ENCODE measurements around the gene STARD3.
A peak's percentile ranks its signal among the peaks of the same experiment; 100 is the strongest.

Gene STARD3

DNA sequence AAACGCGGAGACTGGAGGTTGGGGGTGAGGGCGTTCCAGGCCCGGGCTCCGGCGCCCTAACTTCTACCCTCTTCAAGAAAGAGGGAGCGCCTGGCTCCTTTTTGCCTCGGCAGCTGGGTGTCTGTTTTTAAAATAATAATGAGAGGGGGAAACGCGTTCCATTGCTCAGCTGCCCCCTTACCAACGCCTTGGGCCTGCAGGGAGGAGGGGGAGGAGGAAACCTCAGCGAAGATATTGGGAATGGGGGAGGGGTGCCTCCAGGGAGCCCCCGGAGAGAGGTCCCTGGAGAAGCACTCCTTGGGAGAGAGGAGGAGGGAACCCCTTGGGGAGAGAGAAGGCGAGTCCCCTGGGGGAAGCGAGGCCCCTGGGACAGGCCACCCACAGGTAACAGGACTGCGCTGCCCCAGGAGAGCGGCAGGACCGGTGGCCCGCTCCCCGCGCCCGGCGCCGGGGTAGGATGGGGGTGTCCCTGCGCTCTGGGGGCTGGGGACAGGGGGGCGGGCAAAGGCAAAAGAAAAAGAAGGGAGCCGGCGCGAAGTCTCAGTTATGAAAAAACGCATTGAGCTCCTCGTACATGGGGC, 31.9 kb upstream of the STARD3 start:
- DNase-seq = no peak

DNA sequence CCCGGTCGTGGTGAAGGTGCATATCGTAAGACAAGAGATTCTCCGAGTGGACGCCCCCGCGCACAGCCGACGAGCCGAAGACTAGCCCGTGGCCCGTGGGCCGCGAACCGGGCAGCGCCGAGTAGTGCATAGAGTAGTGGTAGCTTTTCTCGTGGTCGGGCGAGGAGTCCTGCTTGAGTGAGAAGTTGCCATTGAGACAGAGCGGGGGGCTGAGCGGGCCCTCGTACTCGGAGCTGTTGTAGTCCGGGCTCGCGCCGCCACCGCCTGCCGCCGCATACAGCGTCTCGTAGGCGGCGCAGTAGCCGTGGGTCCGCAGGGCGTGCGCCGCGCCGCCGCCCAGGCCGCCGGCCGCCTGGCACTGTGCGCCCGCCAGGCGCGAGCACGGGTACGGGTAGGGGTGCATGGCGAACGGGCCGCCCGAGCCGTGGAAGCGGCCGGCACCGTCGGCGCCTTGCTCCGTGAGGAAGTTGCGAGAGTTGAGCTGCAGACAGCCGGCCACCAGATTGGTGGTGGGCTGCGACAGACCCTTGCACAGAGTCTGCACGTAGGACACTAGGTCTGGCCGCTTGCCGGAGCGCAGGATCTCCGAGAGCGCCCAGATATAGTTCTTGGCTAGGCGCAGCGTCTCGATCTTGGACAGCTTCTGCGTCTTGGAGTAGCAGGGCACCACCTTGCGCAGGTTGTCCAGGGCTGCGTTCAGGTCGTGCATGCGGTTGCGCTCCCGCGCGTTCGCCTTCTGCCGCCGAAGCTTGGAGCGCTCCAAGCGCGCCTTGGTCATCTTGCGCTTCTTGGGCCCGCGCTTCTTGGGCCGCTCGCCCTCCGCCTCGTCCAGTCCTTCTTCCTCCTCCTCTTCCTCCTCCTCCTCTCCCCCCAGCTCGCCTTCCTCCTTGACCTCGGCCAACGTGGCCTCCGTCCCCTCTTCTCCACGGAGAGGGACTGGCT, 31.2 kb upstream of the STARD3 start:
- no peak for DNase-seq

DNA sequence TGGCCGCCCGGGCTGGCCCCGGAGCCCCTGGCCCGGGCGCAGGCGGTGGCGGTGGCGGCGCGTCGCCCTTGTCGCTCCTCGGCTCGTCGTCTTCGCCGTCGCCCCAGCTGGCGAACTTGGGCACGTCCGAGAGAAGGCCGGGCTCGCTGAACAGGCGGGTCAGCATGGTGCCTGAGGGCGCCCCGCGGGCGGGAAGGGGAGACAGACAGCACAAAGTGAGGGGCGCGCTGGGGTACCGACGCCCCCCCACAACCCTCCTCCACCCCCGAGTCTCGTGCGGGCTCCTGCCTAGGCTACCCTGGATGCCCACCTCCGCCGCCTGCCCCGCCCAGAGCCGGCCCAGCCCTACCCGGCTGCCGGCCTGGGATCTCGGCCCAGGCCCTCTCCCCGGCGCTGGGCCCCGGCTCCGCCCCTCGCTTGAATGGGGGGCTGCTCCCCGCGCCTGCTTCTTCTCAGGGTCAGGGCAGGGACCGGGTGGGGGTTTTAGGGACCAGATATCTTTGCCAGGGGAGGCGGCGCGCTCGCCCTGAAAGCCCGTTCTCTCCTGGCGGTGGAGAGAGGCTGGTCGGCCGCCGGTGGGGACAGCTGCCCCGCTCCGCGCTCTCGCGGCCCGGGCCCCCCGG, 30.4 kb upstream of the STARD3 start:
- no peak for DNase-seq

DNA sequence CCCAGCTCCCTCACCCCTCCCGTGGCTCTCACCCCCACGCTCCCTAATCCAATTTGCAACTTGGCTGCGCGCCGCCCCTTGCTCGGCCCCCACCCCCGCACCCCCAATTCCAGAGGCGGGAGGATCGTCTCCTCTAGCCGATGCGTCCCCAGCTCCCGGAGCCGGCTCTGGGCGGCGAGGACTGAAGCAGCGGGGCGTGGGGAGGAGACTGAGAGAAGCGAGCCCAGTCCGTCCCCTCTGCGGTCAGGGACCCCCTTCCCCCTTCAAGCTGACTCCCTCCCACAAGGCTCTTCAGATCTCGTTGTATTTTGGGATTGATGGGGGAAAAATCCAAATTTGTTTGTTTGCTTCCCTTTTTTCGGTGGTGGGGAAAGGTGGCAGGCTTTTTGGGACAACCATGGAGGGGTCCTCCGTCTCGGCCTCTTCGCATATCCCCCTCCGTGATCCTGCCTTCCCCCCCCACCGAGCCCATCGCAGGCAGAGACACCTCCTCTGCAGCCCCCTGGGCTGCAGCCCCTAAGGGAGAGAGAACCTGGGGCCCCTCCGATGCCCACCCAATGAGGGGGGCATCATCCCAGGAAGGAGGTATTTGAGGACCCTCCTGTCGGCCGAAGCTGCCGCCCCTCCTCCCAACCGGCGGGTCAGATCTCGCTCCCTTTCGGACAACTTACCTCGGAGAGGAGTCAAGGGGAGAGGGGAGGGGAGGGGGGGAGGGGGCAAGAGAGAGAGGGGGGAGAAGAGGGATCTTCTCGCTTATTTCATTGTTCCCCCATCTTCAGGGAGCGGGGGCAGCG, 29.7 kb upstream of the STARD3 start:
- DNase-seq = no peak

DNA sequence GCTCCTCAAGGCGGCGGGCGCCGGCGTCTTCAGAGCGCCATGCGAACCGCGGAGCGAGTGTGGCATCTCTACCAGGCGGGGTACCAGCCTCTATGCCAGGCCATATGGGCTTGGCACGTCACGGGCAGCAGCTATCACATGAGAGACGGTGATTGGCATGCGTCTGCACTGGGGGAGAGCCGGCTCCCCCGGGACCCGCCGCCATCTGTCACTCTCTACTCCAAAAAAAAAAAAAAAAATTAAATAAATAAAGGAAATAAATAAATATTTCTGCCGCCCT, 29.2 kb upstream of the STARD3 start, which contains the start of gene NEUROD2:
NEUROD2 (minus strand) TSS at position 70 of the 280 bp plus-strand sequence. CDS start 1,321 bp downstream, outside the sequence.
- no peak for DNase-seq

DNA sequence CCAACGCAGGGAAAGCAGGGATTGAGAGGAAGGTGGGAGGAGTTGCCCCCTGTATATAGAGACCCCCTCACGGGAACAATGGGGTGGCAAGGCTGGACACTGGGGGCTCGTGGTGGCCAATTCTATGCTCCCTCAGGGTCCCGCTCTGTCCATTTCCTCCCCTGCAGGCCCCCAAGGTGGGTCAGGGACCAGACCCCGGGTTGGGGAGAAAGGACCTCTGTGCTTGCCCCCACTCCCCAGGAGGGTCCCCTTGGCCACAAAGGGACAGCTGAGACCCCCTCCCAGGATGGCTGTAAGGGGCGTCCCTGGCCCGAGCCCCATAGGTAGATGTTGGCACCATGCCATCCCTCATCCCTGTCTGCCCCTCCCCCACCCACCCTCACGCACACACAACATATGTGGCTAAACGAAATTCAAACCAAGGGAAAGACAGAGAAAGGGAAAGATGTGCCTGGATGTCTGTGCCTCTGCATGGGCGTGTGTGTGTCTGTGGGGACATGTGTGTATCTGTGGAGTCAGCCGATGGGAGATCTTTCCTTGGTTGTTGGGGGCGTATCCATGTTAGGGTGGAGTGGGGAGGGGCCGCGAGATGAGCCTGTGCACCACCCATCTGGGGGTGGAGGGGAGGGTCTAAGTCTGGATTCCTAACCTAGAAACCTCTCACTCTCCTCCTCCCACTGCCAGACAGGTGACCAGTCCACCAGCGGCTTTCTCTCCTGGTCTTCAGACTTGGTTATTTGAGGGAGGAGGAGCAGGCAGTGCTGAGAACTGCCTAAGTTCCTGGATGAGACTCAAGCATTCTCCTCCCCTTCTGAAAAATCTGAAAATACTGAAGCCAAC, 28.6 kb upstream of the STARD3 start:
- no peak for DNase-seq

DNA sequence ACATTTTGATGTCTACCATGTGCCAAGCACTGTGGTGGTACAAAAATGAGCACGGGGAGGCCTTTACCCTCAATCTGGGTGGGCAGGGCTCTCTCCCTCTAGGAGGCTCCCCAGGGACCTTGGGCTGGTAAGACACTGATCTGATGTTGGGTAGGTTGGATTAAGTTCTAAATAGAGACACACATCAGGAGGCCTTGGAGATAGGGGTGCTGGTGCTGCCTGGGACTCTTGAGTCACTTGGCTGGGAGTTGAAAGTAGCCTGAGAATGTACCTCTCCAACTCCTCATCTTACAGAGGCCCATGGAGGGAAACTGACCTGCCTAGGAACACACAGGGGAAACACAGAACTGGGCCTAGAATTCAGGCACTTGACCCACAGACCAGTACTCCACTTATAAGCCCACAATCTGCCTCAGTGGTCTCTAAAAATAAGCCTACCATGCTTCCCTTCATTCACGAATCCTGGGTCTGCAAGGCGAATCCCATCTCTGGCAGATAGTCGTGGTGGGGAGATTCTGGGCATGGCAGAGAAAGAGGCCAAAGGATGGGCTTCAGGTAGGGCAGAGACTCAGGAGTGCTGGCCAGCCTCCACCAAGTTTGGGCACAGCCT, 27.4 kb upstream of the STARD3 start:
- no peak for DNase-seq

DNA sequence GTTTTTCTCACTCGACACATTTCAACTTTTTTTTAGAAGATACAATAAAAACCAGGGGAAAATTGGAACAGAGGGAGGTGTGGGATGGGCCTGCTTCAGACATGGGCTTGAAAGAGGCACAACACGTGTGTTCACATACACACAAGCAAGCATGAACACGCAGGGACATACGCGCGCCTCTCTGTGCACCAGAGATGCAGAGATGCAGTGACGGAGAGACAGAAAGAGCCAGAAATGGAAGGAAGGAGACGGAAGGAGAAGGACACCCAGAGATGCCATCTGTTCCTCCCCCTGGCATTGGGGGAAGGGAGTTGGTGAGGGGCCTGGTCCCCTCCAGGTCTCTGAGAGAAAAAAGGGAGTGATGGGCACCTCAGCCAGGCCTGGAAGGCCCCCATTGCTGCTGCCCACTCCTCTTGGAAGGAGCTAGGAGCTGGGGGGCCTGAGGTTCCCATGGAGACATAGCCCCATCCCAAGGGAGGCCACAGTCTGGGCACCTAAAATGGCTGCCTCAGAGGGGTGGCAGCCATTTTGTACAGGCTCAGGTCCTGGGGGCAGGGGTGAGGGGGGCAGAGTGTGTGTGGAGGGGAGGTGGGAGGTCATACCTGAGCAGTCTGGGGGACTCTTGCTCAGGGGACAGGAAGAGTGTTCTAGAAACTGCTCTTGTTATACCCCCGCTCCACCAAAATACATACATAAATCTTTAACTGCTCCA, 25.4 kb upstream of the STARD3 start:
- DNase-seq = no peak

DNA sequence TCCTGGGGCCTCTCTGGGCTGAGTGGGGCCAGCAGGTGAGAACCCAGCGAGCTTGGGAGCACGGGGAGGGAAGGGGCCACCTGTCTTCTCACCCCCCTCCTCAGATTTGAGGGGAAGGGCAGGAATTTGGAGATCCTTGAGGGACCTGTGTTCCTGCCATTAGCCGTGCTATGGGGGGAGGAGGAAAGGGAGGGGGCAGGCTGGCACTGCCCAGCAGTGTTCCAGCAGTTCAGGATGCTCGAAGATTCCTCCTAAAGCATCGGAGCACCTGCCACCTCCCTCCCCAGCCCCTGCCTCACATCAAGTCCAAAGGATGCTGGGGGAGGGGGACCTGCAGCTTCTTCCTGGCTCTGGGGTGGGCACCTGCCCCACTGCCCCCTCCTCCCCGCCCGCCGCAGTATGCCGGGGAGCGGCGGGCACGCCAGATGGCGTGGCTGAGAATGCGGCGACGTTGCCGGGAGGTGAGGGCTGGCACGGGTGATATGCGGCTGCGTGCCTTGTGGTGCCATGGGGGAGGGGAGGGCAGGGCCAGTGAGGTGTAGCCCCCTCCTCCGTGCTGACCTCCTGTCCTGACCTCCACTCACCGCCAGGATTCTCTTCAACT, 24.6 kb upstream of the STARD3 start:
- no peak for DNase-seq

DNA sequence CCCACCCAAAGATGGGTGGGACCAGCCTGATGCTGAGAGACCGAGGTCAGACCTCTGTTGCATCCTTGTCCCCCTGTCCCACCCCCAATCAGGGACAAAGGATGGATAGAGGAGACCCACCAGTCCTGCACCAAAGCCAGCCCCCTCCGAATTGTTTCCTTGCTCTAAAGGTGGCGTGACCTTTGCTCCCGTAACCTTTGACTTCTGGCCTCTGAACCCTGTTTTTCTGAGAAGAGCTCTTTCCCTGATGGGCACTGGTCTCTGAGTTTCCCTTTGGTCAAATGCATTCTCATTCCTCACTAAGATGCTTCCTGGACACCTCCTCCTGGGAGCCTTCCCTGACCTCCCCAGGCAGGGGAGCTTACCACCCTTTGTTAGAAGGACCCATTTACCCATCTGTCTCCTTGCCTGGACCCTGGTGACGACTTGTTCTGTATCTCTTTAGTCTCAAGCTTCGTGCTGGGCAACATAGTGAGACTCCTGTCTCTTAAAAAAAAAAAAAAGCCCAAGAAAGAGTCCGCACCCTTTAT, 23.9 kb upstream of the STARD3 start:
- no peak for DNase-seq

DNA sequence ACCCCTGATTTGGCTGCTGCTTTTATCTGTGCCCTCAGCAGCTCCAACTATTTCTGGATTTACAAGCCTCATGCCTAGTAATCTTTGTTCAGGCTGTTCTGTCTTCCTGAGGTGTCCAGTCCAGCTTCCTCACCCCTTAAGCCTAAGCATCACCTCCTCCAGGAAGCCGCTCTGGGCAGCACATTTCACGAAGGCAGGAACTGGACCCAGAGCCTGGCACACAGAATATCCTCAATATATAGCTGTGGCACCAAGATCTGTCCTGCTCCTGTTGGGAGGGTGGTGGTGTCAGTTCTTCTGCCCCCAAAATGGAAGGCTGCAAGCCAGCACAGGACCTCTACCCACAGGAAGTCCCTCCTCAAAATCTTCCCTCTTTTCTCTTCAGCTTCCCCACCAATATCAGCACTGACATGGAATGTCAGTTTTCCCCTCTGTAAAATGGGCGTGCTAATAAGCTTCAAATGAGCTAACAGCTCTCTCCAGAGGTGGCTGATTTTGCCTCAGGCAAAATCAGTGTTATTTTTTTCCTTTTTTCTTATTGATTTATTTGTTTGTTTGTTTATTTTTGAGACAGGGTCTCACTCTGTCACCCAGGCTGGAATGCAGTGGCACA, 22.3 kb upstream of the STARD3 start:
- DNase-seq = no peak

DNA sequence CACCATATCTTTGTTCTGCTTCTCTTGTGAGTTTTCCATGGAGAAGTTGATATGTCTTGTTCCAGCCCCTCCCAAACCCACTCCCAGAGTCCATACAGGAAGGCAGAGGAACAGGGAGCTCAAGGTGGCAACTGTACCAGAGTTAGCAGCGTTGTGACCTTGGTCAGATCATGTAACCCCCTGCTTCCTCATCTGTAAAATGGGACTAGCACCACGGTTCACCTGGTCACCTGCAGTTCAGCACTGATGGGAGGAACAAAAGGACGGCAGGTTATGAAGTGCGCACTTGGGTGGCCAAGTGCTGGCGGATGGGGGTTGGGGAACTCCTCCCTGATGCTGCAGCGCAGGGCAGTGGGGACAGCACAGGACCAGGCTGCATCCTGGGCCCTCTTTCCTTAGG, 21.5 kb upstream of the STARD3 start:
- no peak for DNase-seq

DNA sequence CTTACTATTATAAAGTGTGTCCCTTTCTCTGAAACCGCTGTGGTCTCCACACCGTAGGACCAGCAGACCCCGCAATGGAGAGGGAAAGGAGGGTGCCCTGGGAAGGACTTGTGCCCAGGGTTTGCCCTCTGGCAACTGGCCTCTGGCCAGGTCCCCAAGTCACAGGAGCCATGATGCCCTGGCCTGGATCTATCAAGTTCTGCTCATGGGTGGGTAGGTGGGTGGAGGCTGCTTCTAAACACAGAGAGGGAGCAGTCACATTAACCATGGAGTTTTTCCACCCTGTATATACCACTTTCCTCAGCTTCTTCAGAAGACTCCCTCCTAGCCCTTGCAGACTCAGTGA, 19.9 kb upstream of the STARD3 start:
- no peak for DNase-seq

DNA sequence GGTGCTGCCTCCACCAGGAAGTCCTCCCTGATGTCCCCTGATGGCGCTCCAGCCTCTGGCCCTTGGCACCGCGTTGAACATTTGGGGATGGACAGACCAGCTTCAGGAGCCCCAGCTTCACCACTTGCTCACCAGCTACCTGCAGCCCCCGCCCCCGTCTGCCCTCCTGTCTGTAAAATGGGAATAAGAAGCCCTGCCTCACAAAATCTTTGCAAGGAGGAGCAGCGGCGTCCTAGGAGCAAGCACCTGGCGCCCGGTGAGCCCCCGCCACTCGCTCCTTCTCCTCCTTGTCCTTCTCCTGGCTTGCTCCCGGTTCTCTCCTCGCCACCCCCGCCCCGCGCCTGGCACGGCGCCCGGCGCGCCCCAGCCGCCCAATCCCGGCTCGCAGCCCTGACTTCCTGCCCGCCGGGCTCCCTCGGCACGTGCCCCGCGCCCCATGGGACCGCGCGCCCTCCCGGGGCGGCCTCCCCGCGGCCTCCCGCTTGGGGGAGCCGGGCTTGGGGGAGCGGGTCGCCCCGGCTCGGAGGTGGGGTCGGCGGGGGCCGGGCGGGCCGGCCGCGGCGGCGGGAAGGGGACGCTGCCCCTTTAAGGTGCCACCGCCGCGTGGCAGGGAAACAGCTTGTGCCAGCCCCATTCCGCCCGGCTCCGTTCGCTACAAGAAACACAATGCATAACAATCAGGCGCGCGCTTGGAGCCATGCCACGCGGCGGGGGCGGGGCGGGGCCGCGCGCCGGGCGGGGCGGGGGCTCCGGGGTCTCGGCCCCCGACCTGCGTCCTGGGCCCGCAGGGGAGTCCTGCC, 19.3 kb upstream of the STARD3 start:
- peak; percentile 88 for DNase-seq

DNA sequence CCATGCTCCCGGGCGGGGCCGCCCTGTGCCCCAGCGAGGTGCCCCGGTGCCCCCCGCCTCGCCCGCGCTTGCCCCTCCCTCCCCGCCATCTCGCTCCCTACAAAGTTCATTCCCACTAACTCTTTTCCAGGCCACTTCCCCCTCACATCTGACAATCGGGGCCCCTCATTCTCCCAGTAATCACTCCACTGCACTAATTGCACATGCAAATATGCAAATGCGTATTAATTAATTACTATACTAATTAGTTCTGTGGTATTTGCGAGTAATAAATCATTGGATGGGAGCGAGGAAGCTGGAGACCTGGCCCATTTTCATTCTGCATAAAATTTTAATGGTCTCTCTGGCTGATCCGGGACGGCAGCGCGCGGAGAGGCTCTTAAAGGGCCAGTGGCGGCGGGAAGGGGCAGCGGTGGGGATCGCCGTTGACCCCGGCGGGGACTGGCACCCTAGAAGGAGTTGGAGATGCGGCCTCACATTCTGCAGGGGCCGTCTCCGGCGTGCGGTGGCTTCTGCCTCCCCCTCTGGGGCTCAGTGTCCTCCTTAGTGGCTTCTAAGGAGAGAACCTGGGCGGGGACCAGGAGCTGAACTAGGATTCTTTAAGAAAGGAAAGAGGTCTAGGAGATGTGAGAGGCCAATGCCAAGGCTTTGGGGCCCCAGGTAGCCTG, 18.6 kb upstream of the STARD3 start:
- no peak for DNase-seq

DNA sequence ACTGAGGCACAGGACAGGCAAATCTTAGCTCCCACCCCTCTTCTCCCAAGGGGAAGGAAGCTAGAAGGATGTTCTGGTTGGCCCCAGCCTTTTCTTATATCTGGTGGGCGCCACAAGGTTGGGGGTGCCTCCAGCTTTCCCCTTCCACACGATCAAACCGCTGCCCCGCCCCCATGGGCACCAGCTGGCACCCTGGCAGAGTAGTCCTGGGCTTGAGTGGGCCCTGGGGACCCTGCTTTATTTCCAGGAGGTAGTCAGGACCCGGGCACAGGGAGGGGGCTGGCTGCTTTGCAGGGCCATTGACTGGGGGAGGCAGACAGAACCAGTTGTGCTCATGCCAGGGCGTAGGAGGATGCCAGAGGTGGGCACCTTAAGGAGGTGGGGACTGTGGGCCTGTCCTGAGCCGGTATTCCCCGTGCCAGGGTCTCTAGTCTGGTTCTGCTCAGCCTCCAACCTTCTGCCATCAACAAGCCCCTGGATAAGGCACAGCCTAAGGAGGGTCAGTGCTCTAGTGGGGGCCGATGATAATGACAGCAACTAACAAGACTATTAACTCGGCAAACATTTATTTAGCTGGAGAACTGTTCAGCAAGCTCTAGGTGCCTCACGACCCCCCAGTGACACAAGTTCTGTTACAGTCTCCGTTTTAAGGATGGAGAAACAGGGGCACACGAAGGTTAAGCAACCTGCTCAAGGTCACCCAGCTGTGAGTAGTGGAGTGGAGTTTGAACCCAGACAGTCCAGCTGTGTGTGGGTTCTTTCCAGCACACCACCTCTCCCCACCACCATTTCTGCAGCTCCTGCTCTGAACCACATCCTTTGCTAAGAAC, 17.8 kb upstream of the STARD3 start:
- no peak for DNase-seq

DNA sequence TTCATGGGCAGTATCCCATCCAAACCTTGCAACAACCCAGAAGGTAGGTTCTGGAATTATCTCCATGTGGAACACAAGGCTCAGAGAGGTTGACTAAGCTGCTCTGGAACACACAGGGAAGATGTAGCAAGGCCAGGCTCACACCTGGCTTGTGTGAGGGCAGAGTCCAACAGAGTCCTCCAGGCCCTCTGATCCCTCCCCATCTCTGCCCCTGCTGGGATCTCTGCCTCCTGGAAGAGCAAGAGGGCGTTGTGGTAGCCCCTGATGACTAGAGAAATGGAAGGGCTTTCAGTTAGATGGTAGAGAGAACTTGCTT, 17.2 kb upstream of the STARD3 start:
- no peak for DNase-seq
